ENCODE data around the gene GNG12.

GNG12 gene

DNA sequence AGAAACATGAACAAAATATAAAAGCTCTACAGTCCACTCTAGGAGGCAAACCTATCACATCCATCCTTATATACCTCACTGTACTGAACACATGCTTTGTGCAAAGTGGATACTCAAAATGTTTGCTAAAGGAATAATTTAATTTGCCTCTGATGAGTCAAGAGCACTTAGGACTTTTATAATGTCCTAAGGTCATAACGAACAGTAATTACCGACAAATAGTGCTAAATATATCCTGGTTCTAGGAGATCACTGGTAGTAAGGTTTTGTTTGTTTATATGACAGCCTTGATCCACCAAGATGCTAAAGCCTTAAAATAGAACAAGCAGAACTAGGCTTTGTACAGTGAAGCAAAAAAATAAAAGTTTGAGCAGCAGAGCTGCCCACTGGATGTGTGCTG lies 77.6 kb downstream of the GNG12 start:
- DNase-seq (ENCODE audit: low read depth in 1 of 2, low spot score in 1 of 2) = no peak

DNA sequence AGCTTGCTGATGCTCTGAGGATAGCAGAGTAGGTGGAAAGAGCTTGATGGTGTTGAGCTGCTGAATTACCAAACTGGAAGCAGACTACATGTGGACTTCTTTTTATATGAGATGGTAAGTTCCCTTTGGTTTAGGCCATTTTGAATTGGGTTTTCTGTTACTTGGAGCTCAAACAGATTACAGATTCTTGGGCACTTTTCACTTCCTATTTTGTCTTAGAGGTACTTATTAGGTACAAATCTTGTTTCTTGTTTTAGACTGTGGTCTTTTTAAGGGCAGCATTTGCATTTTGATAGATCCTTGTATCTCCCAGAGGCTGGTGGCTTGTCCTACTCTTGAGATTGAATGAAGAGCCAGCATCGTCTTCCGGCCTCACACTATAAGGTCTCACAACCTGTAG lies 78.1 kb downstream of the GNG12 start:
- DNase-seq (ENCODE audit: low read depth in 1 of 2, low spot score in 1 of 2) = no peak

DNA sequence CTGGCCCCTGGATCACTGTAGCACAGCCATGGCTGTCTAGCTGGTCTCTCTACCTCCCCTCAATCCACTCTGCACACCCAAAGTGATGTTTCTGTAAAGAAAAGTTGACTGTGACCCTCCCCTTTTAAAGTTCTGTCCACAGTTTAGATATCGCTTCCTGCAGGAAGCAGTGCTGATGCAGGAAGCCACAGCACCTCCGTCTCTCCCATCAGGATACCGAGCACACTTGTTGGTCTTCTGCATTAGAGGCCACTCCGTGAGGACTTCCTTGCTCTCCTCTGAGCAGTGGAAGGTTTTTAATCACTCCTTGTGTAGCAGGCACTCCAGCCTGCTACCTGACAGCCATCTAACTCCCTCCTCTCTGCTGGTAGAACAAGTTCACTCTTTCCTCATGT lies 78.7 kb downstream of the GNG12 start:
- no peak for DNase-seq (ENCODE audit: low read depth in 1 of 2, low spot score in 1 of 2)

DNA sequence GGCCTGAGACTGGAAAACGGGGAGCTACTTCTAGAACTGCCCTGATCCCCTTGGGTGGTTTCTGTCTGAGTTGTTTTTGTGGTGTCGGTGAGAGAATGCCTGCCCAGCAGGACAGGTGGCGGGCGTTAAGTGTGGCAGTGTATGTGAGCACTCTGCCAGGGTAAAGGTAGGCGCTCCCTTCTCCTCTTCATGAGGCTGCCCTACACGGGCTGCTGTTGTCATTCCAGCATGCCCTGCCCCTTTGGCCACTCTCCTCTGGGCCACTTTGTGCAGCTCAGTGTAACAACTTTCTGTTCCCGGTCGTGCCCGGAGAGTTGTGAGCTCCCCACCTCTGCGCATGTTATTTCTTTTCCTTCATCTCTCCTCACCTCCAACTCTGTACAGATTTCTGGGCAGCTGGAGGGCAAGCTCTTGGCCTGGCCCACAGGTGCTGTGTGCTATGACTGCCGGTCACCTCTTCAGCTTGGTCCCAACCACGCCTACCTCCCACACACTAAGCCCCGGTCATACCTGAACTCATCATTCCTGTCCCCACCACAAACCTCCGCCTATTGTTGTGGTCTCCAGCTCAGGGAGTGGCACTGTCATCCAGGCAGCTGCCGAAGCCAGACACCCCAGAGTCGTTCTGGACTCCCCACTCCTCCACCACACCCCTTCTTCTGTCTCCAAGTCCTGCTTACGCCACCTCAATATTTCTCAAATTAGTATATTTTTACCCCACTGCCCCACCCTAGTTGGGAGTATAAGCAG lies 79.3 kb downstream of the GNG12 start:
- no peak for DNase-seq (ENCODE audit: low read depth in 1 of 2, low spot score in 1 of 2)

DNA sequence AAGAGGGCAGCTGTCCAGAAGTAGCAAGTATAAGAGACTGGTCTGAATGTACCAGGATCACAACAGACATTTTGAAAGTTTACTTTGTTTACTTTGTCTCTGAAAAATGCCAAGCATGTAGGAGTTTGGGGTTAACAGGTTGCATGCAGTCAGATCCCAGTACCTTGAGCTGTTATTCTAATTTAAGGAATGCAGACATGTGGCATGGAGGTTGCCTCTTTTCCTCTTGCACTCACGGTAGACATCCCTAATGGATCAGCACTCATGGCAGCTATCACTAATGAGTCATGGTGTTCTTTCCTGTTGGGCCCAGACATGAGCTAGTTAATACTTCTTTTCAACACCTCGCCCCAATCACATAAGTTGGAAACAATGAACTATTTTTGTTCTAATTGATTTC lies 81.0 kb downstream of the GNG12 start:
- DNase-seq (ENCODE audit: low read depth in 1 of 2, low spot score in 1 of 2) = no peak

DNA sequence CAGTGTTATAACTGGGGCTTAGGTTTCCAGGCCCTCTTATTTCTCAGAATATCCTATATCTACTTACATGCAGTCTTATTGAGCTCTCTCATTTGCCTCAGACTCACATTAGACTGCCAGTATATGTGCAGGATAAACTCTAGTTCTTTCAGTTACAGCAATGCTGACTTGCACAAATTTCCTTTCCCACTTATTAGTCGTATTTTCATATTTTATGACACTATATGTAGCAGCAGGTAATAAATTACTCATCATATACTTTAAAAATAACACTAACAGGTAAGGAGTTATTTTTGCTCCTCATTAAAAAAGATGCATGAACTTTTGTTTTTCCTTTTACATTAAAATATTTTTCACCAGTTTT lies 82.6 kb downstream of the GNG12 start:
- DNase-seq (ENCODE audit: low read depth in 1 of 2, low spot score in 1 of 2) = no peak

DNA sequence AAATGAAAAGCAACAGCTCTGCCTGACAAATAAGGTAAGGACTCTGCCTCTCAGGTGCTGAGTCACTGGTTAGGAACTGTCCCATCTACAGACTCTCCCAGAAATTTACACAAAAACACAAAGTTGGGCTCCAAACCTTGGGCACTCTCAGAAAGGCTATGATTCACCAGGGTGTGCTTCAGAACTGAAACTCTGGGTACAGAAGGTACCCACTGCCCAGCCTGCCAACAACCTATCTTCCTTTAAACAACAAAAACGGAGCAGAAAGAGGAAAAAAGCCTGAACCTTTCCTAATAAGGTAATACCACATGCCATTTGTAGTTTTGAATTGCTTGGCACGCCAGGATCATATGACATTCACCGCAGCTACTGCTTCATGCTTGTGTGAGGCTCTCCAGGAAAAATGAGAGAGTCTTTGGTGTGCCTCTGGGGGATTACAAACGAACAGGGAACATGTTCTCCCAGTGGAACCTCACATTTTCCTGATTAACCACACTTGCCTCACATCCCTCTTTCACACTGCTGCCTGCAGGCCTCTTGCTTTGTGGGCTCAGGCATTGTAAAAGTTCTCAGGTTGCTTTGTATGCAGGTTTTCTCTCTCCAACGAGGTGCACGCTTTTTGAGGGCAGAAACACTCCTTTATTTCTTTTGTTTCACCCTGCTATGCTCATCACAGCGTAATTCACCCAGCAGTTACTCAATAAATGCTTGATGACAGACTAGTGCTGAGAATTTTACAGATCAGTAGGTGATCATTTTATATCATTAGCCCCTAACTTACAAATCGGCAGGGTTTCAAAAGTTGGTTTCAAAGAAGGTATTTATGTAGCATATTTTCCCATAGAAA lies 83.2 kb downstream of the GNG12 start:
- DNase-seq (ENCODE audit: low read depth in 1 of 2, low spot score in 1 of 2) = no peak

DNA sequence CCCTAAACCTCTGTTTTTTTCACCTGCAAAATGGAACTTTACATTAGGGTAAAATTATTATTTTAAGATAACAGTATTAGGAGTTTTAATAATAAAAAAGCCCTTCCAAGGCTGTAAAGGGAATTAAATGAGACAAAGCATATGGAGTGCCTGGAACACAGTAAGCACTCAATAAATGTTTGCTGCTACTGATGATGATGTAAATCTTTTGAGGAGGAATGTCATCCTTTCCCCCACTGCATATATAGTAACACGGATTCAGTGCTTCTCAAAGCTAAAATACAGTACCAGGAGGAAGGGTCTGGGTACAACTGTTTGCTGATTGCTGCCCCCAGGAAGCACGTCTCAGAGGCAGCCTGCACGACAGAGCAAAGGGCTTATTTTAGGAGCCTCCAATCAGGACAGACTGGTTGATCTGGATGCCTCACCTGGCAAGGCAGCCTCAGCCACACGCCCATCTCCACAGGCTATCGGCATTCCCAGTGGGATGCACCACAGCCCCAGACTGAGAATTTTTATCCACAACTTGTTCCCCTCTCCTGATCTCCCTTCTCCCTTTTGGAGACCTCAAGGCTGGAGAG lies 83.9 kb downstream of the GNG12 start:
- DNase-seq (ENCODE audit: low read depth in 1 of 2, low spot score in 1 of 2) = no peak

DNA sequence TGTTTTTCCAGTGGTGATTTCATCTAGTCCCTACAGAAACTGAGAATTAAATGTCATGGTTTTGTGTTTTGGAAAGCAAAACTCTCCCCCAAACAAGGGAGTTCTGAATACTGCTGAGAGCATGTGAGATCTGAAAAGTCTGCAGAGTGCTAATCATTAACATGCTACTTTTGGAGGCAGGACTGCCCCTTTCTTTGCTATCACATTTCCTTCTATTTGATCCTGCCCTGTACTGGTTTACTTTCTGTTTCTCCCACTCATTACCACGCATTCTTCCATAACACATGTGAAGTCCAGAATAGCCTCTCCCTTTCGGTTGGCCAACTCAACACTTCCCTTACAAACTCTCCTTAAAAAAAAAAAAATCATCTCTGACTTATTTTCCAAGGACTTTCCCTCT lies 84.6 kb downstream of the GNG12 start:
- DNase-seq (ENCODE audit: low read depth in 1 of 2, low spot score in 1 of 2) = no peak

DNA sequence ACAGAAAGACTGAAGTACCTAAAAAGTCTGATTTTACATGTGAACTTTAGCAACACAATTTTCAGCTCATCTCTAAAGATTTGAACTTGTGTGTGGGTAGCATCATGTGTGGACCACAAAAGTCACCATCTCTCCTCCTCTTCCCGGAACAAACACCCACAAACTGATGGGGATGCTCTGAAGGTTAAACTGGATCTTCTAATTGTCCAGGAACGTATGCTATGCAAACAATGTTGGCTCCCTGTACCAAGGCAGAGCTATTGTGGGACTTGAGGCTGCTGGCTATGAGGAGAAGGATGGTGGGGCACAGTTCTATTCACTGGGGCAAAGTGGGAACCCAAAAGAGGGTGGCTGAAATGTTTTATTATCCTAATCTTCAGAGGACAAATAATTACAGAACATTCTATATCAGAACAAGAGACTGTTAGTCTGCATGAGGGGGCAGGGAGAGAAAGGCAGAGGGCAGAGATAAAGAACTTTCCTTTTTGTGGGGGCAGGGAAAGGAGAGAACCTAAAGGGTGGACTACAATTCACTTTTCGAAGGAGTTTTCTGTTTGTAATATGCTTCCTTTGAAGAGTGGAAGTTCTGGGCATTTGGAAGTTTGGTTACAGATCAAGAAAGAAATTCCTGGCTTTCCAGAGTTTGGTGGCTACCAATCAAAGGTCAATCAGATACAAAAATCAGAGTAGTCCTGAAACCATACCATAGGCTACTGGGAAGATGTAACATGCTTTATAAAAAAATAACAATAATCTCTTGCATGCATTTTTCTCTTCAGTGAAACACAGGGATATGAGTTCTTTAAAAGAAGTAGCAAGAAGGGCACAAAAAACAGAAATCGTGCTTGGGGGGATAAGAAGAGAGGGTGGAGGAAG lies 85.4 kb downstream of the GNG12 start:
- no peak for DNase-seq (ENCODE audit: low read depth in 1 of 2, low spot score in 1 of 2)

DNA sequence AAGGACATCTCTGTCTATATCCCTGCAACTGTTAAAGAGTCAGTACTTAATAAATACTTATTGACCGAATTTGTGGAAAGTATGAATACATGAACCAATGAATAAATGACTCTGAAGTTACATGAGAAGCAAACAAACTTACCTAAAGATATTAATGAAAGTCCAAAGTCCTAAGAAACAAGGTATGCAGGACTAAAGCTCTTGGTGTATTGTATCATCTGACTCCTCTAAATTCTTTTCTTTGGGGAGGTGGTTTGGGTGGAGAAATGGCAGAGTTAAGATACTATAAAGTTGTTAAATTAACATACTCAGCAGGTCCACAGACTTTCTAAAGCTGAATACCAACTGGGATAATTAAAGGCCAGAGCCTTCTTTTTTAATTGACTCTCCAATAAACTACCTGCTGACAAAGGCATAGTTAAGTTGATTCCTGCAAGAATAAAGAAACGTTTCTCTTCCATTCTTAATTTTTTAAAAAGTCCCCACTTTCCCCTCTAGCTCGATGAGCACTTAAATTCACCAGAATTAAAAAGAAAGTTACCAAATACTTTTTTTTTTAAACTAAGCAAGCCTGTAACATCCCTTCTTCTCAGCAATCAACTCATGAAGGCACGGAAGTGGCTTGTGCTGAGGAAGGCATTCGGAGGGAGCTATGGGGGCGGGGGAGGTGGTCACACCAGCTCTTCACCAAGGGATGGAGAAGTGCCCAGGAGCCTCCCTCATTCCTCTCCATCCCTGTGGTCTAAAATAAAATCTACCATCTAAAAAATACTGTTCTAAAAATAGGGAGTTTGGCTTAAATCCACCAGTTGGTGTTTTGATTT lies 87.2 kb downstream of the GNG12 start:
- DNase-seq (ENCODE audit: low read depth in 1 of 2, low spot score in 1 of 2) = no peak

DNA sequence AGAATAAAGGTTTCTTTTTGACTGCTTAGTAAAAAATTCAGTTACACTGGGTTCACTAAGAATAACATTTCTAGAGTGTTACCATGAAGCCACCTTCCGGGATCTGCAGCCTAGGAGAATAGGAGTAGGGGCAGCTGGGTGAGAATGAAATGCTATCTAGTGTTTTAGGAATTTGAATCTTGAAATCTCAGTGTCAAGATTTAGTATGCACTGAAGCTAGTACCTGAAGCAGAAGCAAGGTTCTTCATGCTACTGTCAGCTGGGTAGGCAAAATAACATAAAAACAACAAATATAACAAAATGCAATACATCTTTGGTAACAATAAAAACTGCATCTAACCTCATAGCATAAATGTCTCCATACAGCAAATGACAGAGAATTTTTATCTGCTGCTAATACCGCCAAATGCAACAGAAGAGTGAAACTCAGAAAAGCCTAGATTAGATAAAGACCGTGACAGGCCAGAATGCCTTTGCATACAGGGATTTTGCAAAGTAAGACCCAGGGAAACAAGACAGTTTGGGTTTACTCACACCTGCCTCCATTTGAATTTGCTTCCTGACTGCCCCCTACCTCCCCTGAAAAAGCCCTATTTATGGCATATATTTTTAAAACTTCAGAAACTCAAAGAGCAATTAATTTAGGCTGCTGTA lies 90.1 kb downstream of the GNG12 start:
- DNase-seq (ENCODE audit: low read depth in 1 of 2, low spot score in 1 of 2) = no peak

DNA sequence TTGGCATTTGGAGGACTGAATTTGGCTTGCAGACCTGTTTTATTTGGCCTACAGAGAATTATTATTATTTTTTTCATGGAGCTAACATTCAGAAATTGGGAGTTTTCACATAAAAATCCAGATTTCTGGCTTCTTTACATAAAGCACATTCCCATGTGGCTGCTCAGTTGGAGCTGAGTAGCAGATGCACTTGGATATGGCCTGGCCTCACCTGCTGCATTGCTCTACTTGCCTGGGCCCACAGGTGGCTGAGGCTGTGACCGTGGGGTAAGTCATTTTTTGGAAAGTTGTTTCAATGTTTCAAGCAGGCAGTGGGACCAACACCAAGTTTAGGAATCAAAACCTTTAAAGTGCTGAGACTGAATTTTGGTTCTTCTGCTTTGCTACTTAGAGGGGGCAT lies 91.5 kb downstream of the GNG12 start:
- no peak for DNase-seq (ENCODE audit: low read depth in 1 of 2, low spot score in 1 of 2)

DNA sequence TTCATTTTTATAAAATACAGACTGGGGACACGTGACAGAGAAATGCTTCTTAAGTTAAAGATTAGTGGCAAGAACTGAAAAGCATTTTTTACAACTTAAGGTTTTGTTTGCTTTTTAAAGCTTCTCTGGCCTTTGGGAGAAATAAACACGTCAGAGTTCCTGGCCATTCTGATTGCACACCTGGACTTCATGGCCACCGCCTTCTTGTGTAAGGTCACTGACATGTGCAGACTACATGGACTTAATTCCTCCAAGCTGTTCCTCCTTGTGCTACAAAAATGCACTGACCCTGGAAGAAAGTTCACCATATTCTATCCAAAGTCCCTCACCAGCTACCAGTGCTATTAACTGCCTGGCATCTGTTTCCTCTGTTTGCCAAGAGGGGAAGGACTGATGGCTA lies 92.1 kb downstream of the GNG12 start:
- DNase-seq (ENCODE audit: low read depth in 1 of 2, low spot score in 1 of 2) = no peak

DNA sequence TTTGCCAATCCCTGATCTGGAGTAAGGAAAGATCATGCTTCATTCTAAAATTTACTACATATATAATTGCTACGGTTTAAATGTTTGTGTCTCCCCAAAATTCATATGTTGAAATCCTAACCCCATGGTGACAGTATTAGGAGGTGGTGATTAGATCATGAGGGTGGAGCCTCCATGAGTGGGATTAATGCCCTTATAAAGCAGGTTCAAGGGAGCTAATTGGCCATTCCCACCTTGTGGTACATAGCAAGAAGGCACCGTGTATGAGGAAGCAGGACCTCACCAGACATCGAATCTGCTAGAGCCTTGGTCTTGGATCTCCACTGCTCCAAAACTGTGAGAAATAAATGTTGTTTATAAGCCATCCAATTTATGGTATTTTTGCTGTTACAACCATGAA lies 92.7 kb downstream of the GNG12 start:
- DNase-seq (ENCODE audit: low read depth in 1 of 2, low spot score in 1 of 2) = no peak

DNA sequence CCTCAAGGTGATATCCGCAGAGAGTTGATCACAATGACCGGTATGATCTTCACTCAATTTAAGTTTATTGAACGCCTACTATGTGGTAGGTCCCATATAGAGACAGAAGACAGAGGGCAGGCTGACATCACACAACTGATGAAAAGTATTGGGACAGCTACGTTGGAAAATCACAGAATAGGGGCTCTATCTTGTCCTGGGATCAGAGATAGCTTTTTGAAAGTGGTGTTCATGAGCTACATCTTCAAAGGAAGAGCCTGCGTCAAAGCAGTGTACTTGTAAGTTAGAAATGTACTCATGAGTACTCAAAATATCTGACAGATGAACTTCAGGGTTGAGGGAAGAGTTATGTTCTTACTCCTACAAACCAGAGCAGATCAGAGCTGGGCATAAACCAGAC lies 93.9 kb downstream of the GNG12 start:
- no peak for DNase-seq (ENCODE audit: low read depth in 1 of 2, low spot score in 1 of 2)

DNA sequence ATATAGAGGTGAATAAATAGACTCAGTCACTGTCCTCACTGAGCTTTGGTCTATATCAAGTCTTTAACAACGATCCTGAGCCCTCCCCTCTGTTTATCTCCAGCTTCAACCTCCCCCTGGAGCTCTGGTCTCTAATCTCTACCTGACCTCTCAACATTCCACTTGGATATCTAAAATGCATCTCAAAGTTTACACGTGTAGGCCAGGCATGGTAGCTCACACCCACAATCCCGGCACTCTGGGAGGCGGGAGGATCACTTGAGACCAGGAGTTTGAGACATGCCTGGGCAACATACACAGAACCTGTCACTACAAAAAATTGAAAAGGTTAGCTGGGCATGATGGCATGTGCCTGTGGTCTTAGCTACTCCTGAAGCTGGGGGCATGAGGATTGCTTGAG lies 94.9 kb downstream of the GNG12 start:
- no peak for DNase-seq (ENCODE audit: low read depth in 1 of 2, low spot score in 1 of 2)

DNA sequence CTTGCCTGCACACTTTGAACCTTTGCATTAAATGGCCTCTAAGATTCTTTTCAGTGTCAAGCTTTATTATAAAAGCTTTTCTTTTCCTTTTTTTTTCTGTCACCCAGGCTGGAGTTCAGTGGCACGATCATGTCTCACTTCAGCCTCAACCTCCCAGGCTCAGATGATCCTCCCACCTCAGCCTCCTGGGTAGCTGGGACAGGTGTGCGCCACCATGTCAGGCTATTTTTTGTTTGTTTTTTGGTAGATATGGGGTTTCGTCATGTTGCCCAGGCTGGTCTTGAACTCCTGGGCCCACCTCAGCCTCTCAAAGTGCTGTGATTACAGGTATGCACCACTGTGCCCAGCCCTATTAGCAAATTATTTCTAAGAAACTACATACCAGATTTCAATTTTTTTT lies 95.4 kb downstream of the GNG12 start:
- no peak for DNase-seq (ENCODE audit: low read depth in 1 of 2, low spot score in 1 of 2)

DNA sequence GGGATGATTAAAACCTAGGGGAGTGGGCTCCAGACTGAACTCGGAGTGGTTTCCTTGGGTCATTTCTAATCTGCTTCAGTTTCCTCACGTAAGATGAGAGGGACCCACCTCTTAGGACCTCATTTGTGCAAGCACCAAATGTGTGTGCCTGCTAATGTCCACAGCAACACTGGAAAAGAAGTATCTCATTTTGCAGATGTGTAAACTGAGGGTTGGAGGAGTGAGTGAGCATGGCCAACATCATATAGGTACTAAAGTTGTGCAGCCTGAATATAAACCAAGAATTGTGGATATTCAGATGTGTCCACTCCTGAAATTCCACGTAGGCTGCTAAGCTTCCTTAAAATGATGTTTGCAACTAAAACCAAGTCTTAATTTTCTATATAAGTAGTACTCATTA lies 96.5 kb downstream of the GNG12 start:
- DNase-seq (ENCODE audit: low read depth in 1 of 2, low spot score in 1 of 2) = no peak

Measured in activated T-helper 1 cell treated with anti-CD3 and anti-CD28 coated beads, Interleukin-2, amount 50 U/mL, for 16 hours (primary cell).